Ureter (tissue), 1 donor: ENCODE data around the gene BBS4. TPM values are rescaled to one million over a fixed set of nuclear protein-coding genes. Genes with fewer than 3 reads are reported as not detected.
"Not testable (repeated sequence)": the region's sequence is repeated elsewhere in the genome, so short reads cannot be mapped to it uniquely, and the experiment has no call there.

Experiments
- DNase-seq: peaks from one replicate; pipeline ENCODE4 v3.0.0-alpha.2; 2020; ENCODE audit warnings: low spot score
- total RNA-seq: library from RNA; stranded (reverse); gene quantifications from one replicate; pipeline ENCODE4 v1.2.4, GENCODE V29; 2023
- donor health status: DM: yes; HTN: yes; CAD: no.

The BBS4 gene
- 21.7 TPM for total RNA-seq

GRCh38 chr15:72685925-72686794, at the start of gene BBS4, which contains the start of gene HIGD2B:
TSS of gene BBS4 (plus strand) at chr15:72686207. CDS start at chr15:72686228, 21 bp downstream.
TSS of gene HIGD2B (minus strand) at chr15:72686182. CDS start at chr15:72676374, 9,808 bp downstream.
- DNase-seq = peak; percentile 91

GRCh38 chr15:72636519-72637282, 49.3 kb upstream of the BBS4 start:
- peak; percentile 82 for DNase-seq

- DNase-seq = not testable (repeated sequence)
Observed at GRCh38 chr15:72639759-72640483, 46.1 kb upstream of the BBS4 start.

GRCh38 chr15:72642271-72642670, 43.7 kb upstream of the BBS4 start:
- DNase-seq = not testable (repeated sequence)

GRCh38 chr15:72648631-72649253, 37.3 kb upstream of the BBS4 start:
- DNase-seq = not testable (repeated sequence)

GRCh38 chr15:72654397-72654796, 31.6 kb upstream of the BBS4 start, which contains the start of gene GOLGA6B:
TSS of gene GOLGA6B (plus strand) at chr15:72654697. CDS start at chr15:72654738, 41 bp downstream.
- not testable (repeated sequence) for DNase-seq

GRCh38 chr15:72656014-72656413, 30.0 kb upstream of the BBS4 start:
- DNase-seq = not testable (repeated sequence)

- not testable (repeated sequence) for DNase-seq
Observed at GRCh38 chr15:72661081-72661480, 24.9 kb upstream of the BBS4 start.

GRCh38 chr15:72663931-72664330, 22.1 kb upstream of the BBS4 start:
- not testable (repeated sequence) for DNase-seq

- DNase-seq = not testable (repeated sequence)
Observed at GRCh38 chr15:72665706-72666105, 20.3 kb upstream of the BBS4 start.

- DNase-seq = not testable (repeated sequence)
Observed at GRCh38 chr15:72669803-72670202, 16.2 kb upstream of the BBS4 start.

GRCh38 chr15:72670656-72671352, 15.2 kb upstream of the BBS4 start:
- DNase-seq = peak; percentile 75

- no peak for DNase-seq
Observed at GRCh38 chr15:72671525-72671924, 14.5 kb upstream of the BBS4 start.

- DNase-seq = no peak
Observed at GRCh38 chr15:72676838-72677237, 9.2 kb upstream of the BBS4 start.

GRCh38 chr15:72680931-72681330, 5.1 kb upstream of the BBS4 start:
- DNase-seq = no peak

GRCh38 chr15:72682772-72683171, 3.2 kb upstream of the BBS4 start:
- DNase-seq = no peak

- no peak for DNase-seq
Observed at GRCh38 chr15:72685301-72685924, 594 bp upstream of the BBS4 start.

- DNase-seq = no peak
Observed at GRCh38 chr15:72688697-72689096, 2.7 kb downstream of the BBS4 start.

GRCh38 chr15:72690938-72691337, 4.9 kb downstream of the BBS4 start:
- no peak for DNase-seq

GRCh38 chr15:72698938-72699337, 12.9 kb downstream of the BBS4 start:
- DNase-seq = no peak
